Liver (tissue), 3 donors: Measurements from ENCODE around the gene UPK2.

Experiments
- CTCF ChIP-seq: fragments of 150-350 bp; IDR thresholded peaks from 2 replicates; pipeline ENCODE4 v1.5.1; 2017; ENCODE audit warnings: improper control_type of control experiment, low read depth, low read length; ENCODE audit not compliant: missing input control
- EGR1 ChIP-seq, 2 donors: IDR thresholded peaks; 2 replicates each; pipeline ENCODE4 v1.6.1; 2016 to 2018; ENCODE audit warnings: antibody characterized with exemption in 2 of 2, low read depth in 2 of 2
- MAX ChIP-seq: IDR thresholded peaks from 2 replicates; pipeline ENCODE4 v1.6.1; 2016; ENCODE audit warnings: antibody characterized with exemption
- TAF1 ChIP-seq: conservative IDR thresholded peaks from 2 replicates; pipeline ENCODE4 v1.6.1; 2016; ENCODE audit warnings: antibody characterized with exemption, mild to moderate bottlenecking
- donor health status: healthy.
- donor health status: healthy.

- TF ChIP-seq EGR1 (IDR thresholded peaks at IDR 0.05; ENCODE audit: low read depth in 2 of 2) (no peak), CTCF (no peak), MAX (no peak), TAF1 (no peak)
Measured at GRCh38 chr11:118918128-118918685, 37.9 kb upstream of the UPK2 start.
